SK-N-SH treated with all-trans-retinoic acid at 6 μM for 48 hours (cell line): ENCODE results near the gene FNIP2.

Source experiments
- ESRRG ChIP-seq: fragments of 250-450 bp; sonication (Bioruptor Pico); IDR thresholded peaks from 2 replicates; pipeline ENCODE4 v1.6.1; 2021; ENCODE audit warnings: mild to moderate bottlenecking
- OSR1 ChIP-seq: fragments of 250-450 bp; sonication (Bioruptor Pico); IDR thresholded peaks from 2 replicates; pipeline ENCODE4 v1.8.0; 2022; ENCODE audit warnings: moderate library complexity, mild to moderate bottlenecking, inconsistent platforms
- PATZ1 ChIP-seq: fragments of 250-450 bp; sonication (Bioruptor Pico); IDR thresholded peaks from 2 replicates; pipeline ENCODE4 v1.8.0; 2020; ENCODE audit warnings: mild to moderate bottlenecking, moderate library complexity, borderline replicate concordance
- PPARA ChIP-seq: fragments of 250-450 bp; sonication (Bioruptor Pico); IDR thresholded peaks from 2 replicates; pipeline ENCODE4 v1.5.0; 2020; ENCODE audit warnings: mild to moderate bottlenecking, borderline replicate concordance
- RARB ChIP-seq: fragments of 250-450 bp; sonication (Bioruptor Pico); IDR thresholded peaks from 2 replicates; pipeline ENCODE4 v1.8.0; 2021; ENCODE audit warnings: mild to moderate bottlenecking, moderate library complexity

GRCh38 chr4:158796370-158797140, 27.7 kb downstream of the FNIP2 start:
- TF ChIP-seq PATZ1 (CRISPR knock-in tag) (no peak), ESRRG (no peak), RARB (CRISPR knock-in tag) (no peak), OSR1 (CRISPR knock-in tag) (no peak), PPARA (CRISPR knock-in tag) (no peak)
